GM18517 (cell line): ENCODE results near the gene PLEKHF1.

Source experiments
- ATAC-seq: cut with Tn5 transposase; IDR thresholded peaks from one replicate; pipeline ENCODE4 v1.9.1; 2021; ENCODE audit warnings: mild to moderate bottlenecking, moderate library complexity; ENCODE audit not compliant: unreplicated experiment

Gene PLEKHF1

DNA sequence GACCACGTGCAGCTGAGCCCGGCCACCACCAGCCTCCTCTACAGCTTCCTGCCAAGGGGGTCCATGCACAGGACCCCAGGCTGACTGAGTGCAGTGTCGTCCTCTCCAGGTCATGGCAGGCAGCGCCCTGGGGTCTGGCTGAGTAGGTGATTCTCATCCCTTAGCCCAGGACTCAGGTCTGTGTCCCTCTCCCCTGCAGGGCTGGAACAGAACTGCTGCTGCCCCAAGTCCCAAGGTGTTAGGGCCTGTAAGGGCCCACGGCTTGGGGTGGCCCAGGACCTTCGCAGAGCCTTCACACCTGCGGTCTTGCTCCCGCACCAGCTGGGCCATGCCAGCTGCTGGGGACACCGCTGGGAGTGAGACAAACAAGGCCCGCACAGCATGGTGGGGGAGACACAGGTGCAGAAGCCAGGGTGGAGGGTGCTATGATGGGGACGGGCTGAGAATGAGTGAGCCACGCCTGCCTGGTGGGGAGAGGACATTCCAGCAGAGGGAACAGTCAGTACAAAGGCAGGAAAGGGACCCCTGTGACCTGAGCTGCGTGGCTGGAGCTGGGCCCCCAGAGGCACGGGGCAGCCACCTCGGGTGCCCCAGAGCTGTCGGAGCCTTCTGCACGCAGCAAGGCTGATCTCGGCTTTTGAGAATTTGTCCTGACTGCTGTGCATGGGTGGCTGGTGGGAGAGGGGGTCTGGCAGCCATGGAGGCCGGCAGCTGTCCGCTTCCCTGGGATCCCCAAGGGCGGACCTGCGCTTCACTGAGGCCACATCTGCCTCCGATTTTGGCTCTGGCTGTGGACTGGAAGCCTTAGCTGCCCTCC is 11.9 kb downstream of the PLEKHF1 start:
- ATAC-seq, result no peak

DNA sequence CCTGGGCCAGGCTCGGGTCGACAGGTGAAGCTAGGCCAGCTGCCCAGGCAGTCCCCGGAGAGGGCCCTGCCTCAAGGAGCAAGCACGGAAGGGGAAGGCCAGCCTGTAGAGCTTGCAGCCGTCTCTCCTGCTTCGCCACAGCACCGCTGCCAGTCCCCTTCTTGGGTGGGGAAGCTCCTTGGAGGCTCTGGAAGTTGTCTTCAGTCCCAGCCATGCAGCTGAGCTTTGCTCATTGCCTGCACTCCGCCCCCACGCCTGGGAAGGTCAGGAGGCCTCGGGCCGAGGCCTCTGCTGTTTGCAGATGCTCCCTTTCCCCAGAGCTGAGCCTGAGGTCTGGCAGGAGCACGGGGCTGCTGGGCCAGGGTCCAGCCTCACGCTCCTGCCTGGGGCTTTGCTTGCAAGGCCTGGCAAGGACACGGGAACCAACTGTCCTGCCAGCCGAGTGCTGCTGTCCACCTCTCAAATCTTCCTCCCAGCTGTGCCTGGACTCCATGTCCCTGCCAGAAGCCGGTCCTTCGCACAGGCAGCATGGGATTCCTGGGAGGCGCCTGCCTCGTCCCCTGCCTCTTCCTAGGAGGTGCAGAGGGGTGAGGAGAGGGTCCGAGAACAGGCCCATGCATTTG is 13.3 kb downstream of the PLEKHF1 start:
- no peak for ATAC-seq

DNA sequence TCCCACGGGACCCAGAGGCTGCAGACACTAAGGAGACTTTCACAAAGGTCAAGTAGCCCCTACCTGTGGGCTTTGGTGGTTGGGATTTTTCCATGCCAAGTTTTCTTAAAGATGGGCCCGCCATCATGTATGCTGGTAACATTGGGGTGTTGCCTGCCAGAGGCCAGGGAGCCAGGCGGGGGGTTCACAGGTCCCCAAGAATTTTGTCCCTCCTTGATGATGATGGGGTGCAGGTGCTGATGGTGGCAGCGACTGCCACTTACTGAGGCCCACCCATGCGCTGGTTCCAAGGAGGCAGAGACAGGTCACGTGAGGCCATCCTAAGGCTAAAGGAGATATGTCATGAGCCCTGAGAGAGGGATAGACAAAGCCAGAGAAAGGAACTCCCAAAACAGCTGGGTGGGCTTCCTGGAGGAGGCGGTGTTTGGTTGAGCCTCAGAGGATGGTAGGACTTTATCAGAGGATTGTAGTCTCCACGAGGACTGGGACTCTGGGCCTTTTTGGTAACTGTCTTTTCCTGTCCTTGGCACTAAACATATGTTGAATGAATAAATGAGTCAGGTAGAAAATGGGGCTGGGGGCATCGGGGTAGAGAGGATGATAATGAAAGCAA is 14.4 kb downstream of the PLEKHF1 start:
- ATAC-seq, result no peak

DNA sequence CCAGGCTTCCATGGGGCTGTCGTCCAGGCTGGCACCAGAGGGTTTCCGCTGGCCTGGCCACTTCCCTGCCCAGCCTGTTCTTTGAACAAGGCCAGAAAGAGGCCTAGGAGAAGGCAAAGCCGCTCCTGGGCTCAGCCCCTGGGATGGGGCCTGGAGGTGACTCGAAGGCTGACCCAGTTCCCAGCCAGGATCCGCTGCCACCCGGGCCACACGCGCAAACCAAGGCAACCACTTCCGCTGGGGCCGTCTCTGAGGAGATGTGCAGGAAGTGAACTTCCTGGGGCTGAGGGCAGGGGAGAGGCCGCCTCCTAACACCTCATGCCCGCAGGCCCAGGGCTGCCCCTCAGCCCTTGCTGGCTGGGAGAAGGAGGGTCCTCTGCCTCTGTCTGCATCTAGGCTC is 15.2 kb downstream of the PLEKHF1 start:
- no peak for ATAC-seq

DNA sequence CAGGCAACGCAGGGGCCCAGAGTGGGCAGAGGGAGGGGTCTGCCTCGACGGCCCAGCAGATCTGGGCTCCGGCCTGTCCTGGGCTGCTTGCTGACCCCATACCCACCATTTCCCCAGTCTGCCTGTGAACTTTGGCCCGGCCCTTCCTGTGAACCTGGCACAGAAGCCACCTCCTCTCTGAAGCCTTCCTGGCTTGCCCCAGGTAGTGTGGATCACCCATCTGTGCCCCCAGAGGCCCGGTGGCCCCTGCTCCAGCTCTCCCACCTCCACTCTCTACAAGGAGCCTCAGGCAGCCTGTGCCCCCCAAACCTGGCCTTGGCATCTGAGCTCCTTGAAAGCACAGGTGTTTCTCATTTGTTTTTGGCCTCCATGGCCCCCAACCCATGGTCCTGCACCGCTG is 15.7 kb downstream of the PLEKHF1 start:
- ATAC-seq, result no peak

DNA sequence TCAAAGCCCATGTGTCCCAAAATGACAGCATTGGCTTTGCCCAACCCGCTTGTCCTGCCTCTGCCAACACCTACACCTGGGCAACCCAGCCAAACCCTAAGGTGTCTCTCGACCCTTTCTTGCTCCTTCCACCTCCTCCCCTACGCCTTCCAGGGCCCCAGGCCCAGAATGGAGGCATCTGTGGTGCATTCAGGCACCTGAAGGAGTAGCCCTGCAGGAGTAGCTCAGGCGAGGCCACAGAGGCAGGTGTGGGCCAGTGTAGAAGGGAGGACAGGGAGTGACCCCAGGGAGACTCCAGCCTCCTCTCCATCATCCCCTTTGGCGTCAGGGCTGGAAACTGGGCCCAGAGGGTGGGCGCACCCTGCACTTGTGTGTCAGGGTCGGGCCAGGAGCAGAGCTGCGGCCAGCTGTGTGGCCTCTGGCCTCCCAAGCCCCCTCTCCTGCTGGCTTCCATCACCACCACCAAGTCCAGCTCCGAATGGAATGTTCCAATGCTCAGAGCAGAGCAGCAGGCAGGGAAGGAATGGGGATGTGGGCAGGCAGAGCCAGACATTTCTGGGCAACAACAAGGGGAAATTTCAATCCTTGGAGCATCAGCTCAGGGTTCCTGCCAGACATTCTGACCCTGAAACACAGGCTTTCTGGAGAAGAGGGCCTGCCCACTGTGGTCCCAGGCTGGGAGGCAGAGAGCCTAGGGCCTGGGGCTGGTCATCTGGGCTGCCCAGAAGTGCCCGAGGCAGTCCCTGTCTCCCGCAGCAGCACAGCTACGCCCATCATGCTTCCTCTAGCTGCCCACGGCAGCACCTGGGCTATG is 16.4 kb downstream of the PLEKHF1 start:
- ATAC-seq, result no peak

DNA sequence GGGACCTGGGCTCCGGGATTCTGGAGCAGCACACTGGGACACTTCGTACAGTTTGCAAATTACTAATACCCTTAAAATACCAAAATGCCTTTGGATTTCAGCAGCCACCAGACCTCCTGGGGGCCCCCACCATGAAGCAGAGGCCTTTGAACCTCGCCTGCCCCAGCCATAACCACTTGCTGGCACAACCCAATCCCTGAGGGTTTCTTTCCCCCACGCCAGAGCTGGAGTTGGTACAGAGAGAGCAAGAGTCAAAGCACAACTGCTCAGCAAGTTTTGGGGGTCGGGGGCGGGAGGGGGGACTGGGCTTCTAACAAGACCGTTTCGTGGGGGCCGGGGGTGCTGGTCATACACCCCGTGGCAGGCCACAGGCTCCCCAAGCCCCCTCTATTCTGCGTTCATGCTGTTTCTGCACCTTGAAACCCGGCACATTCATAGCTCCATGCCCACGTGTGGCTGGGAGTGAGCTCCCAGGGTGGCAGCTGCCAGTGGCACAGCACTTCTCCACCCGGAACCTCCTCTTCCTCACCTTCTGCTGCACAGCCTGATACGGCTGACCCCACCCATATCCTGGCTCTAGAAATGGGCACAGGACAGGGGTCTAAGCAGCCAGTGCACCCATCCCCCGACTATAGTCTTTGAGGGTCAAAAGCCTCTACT is 17.1 kb downstream of the PLEKHF1 start:
- ATAC-seq, result no peak

DNA sequence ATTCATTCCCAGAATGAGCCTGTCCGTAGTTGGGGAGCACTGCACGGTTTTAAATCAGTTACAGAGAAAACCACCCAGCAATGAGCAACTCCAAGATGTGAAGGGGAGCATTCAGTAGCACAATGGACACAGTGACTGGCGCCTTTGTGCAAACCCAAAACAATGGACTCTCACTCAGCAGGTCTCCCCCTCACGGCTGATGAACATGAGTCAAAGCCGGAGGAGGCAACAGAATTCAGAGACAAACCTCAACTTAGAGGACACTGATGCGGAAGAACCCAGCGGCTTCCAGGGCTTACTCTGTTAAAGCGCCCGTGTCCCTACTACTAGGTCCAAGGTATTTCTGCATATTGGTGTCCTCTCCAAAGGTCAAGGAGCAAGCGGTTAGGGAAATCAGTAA is 17.7 kb downstream of the PLEKHF1 start:
- no peak for ATAC-seq

DNA sequence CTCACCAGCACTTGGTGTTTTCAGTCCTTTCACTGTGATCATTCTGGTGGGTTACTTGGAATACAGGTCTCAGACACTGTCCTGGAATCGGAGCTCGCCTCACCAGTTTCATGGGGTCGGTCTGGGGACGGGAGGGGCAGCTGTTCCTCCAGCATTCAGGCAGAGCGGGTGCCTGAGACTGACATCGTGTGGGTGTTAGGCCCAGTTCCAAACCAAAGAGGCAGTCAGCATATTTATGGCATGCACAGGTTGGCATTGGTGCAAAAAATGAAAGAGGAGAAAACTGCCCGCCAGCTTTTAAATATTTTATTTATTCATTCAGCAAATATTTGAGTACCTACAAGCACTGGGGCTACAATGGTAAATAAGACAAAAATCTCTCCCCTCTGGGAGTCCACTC is 20.1 kb downstream of the PLEKHF1 start:
- no peak for ATAC-seq

DNA sequence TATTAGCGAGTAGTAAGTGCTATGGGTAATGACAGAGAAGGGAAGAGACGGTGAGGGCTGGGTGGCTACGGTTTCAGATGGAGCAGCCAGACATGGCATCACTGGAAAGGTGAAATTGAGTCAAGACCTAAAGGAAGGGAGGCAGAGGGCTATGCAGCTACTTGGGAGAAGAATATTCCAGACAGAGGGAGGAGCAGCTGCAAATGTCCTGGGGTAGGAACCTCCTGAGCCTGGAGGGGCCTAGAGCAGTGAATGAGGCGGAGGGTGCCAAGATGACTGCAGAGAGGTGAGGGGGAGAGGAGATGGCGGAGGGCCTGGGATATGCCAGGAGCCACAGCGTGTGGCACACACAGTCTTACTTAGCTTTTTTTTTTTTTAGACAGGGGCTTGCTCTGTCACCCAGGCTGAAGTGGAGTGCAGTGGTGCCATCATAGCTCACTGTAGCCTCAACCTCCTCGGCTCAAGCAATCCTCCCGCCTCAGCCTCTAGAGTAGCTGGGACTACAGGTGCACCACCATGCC is 21.1 kb downstream of the PLEKHF1 start:
- no peak for ATAC-seq

DNA sequence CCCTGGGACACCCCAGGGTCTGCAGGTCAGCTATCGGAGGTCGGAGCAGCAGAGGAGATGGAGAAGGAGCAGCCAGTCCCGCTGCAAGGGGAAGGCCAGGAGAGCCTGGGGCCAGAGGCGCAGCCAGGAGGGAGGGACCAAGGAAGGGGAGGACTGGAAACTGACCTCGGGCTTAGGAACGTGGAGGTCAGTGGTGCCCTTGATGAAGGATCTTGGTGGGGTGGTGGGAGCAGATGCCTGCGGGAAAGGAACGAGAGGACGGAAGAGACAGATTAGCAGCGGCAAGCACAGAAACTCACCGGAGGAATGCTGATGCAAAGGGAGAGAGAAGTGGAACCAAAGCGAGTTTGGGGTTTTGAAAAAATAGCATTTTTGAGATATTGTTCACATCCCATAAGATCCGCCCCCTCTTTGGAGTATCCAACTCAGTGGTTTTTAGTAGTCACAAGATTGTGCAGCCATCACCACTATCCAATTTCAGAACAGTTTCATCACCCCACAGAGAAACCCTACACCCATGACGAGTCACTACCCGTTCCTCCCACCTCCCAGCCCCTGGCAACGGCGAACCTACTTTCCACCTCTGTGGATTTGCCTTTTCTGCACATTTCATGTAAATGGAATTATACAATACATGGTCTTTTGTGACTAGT is 22.1 kb downstream of the PLEKHF1 start:
- no peak for ATAC-seq

DNA sequence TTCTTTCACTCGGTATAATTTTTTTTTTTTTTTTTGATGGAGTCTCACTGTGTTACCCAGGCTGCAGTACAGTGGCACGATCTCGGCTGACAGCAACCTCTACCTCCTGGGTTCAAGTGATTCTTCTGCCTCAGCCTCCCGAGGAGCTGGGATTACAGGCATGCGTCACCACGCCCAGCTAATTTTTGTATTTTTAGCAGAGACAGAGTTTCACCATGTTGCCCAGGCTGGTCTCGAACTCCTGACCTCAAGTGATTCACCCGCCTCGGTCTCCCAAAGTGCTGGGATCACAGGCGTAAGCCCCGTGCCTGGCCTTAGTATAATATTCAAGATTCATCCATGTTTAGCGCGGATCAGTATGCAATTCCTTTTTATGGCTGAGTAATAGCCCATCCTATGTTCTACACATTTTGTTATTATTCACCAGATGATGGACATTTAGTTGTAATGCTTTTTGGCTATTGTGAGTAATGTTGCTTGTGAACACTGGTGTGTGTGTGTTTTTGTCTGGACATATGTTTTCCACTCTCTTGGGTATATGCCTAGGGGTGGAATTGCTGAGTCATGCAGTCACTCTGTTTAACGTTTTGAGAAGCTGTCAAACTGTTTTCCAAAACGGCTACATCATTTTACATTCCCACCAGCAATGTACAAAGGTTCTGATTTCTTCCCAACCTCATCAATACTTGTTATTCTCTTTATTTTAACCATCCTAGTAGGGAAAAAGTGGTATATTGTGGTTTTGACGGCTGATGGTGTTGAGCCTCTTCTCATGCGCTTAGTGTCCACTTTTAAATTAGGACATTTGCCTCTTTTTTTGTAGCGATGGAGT is 22.9 kb downstream of the PLEKHF1 start:
- ATAC-seq, result no peak

DNA sequence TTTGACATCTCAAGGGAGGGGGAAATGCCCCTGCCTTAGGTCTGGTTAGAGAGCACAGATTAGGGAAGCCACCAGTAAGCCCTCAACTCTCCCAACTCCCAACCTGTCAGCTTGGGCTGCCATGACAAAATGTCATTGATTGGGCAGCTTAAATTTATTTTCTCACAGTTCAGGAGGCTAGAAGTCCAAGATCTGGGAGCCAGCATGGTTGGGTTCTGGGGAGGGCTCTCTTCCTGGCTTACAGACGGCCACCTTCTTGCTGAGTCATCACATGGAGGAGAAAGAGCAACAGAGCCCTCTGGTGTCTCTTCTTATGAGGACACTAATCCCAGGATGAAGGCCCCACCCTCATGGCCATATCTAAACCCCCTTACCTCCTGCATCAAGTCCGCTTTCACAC is 25.6 kb downstream of the PLEKHF1 start:
- ATAC-seq, result no peak

DNA sequence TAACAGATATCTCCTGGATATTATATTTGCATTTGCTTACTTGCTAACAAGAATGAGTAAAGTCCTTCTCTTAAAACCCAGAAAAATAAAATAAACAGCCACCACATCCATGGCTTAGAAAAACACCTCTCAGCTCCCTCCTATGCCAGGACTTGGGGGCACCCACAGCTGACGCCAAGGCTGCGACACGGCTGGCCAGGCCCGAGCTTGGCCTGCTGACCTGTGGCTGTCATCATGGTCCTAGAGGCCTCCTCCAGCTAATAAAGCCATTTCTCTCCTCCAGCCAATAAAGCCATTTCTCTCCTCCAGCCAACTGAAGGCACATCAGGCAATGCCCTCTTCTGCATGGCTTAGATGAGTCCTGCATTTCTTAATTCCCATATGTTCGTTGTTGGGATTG is 28.9 kb downstream of the PLEKHF1 start:
- no peak for ATAC-seq

DNA sequence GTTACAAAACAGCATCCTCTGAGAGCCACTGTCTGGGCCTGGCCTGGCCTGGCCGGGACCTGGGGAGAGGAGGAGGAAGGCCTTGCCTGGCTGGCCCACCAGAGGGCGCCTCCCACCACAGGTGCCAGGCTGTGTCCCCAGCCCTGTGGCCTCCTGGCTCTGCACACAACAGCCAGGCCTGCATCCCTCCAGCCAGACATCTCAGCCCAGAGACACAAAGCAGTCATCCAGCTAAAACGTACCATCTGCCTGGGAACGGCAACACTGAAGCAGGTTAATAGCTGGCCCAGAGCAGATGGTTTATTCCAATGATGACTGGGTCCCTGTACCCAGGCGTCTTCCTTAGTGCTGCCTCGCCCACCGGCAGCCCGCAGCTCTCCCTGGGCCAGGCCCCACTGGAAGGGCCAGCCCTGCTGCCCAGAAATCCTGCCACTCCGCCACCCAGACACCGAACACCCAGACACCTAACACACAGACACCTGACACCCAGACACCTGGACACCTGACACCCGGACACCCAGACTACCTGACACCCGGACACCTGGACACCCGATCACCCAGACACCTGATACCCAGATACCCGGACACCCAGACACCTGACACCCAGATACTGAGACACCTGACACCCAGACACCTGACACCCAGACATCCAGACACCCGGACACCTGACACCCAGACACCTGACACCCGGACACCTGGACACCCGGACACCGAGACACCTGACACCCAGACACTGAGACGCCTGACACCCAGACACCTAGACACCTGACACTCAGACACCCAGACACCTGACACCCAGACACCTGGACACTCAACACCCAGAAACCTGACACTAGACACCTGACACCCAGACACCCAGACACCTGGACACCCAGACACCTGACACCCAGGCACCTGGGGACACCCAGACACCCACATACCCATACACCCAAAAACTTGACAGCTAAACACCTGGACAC is 29.7 kb downstream of the PLEKHF1 start:
- peak; percentile 70 for ATAC-seq

DNA sequence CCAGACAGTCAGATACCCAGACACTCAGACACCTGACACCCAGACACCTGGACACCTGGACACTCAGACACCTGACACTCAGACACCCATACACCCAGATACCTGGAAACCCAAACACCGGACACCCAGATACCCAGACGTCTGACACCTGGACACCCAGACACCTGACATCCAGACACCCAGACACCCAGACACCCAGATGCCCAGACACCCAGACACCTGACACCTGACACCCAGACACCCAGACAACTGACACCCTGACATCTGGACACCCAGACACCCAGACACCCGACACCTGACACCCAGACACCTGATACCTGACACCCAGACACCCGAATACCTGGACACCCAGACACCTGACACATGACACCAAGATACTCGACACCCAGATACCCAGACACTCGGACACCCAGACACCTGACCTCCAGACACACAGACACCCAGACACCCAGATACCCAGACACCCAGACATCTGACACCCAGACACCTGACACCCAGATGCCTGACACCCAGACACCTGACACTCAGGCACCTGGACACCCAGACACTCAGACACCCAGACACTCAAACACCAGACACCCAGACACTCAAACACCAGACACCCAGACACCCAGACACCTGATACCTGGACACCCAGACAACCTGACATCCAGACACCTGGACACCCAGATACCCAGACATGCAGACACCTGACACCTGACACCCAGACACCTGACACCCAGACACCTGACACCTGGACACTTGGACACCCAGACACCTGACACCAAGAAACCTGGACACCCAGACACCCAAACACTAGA is 30.7 kb downstream of the PLEKHF1 start:
- ATAC-seq, result no peak

DNA sequence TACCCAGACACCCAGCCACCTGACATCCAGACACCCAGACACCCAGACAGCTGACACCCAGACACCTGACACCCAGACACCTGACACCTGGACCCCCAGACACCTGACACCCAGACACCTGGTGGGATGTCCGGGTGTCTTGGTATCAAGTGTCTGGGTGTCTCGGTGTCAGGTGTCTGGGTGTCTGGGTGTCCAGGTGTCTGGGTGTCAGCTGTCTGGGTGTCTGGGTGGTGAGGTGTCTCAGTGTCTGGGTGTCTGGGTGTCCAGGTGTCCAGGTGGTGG is 31.2 kb downstream of the PLEKHF1 start:
- no peak for ATAC-seq
